Omental fat pad (tissue), 4 donors: ENCODE data around the gene LIN9. TPM values are rescaled to one million over a fixed set of nuclear protein-coding genes. Genes with fewer than 3 reads are reported as not detected.
"Not testable (repeated sequence)": the region's sequence is repeated elsewhere in the genome, so short reads cannot be mapped to it uniquely, and the experiment has no call there.

Experiments used
- ATAC-seq: fragments of 150-250 bp; one replicate; pipeline ENCODE4 v1.9.1; 2016; ENCODE audit warnings: mild to moderate bottlenecking, moderate library complexity; ENCODE audit not compliant: low FRiP score
- DNase-seq: peaks from one replicate; pipeline ENCODE4 v3.0.0-alpha.2; 2019; ENCODE audit warnings: low spot score
- total RNA-seq, 4 donors: library from RNA; depleted of rRNA; stranded (reverse); fragments of >200 nt; gene quantifications; one replicate each; pipeline ENCODE4 v1.1.0, GENCODE V29; 2016
- TF ChIP-seq, protein P1 (sequence below), 3 donors: fragments of 450-650 bp; IDR thresholded peaks; one replicate each; pipeline ENCODE4 v1.5.1; 2016 to 2017; ENCODE audit warnings: antibody characterized with exemption in 3 of 3, mild to moderate bottlenecking in 3 of 3, moderate library complexity in 2 of 3

Gene LIN9
- total RNA-seq, 4 donors from 2014 or later, result 1.6 to 6.0 (median 2.3) TPM

DNA sequence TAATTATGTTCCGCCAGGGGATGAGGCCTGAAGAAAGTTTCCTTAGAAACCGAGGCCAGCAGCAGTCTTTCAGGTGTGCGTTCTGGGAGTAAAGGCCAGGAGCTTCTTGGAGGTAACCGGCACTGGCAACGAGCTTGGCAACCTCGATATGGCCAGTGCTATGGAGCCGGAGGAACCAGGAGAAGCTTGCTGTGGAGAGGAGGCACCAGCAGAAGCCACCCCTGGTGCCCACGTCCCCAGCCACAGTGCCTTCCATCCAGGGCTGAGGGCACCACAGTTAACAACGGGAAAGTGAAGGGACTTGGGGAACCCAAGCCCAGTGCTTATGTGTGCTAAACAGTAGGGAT lies 41.5 kb upstream of the LIN9 start:
- TF ChIP-seq, protein P1, sequence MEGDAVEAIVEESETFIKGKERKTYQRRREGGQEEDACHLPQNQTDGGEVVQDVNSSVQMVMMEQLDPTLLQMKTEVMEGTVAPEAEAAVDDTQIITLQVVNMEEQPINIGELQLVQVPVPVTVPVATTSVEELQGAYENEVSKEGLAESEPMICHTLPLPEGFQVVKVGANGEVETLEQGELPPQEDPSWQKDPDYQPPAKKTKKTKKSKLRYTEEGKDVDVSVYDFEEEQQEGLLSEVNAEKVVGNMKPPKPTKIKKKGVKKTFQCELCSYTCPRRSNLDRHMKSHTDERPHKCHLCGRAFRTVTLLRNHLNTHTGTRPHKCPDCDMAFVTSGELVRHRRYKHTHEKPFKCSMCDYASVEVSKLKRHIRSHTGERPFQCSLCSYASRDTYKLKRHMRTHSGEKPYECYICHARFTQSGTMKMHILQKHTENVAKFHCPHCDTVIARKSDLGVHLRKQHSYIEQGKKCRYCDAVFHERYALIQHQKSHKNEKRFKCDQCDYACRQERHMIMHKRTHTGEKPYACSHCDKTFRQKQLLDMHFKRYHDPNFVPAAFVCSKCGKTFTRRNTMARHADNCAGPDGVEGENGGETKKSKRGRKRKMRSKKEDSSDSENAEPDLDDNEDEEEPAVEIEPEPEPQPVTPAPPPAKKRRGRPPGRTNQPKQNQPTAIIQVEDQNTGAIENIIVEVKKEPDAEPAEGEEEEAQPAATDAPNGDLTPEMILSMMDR (IDR thresholded peaks at IDR 0.05), result no peak
- ATAC-seq (no peak), DNase-seq (no peak)

DNA sequence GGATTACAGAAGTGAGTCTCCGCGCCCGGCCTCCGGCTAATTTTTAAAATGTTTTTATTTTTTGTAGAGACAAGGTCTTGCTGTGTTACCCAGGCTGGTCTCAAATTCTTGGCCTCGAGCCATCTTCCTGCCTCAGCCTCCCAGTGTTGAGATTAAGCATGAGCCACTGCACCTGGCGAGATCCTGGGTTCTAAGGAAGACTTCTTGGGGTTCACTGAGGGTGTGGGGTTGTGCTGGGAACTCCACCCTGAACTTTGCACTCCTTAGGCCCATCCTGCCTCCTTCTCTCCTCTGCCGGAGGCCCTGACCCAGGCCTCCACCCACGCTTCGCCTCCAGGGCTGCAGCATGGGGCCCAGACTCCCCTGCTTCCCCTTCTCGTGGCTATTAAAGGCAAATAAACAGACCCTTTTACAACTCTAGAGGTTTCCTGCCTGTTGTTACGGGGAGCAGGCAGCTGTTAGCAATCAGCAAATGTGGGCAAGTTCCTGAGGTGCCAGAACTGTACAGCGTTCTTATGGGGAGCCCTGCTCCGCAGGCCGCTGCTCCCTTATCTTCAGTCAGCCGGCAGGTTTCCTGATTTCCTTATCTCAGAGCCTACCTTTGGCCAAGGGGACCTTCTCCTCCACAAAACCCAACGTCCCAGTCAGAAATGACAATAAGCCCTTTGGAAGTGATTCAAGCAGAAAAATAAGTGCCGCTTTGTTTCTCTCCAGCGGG lies 41.0 kb upstream of the LIN9 start:
- ATAC-seq, result no peak

DNA sequence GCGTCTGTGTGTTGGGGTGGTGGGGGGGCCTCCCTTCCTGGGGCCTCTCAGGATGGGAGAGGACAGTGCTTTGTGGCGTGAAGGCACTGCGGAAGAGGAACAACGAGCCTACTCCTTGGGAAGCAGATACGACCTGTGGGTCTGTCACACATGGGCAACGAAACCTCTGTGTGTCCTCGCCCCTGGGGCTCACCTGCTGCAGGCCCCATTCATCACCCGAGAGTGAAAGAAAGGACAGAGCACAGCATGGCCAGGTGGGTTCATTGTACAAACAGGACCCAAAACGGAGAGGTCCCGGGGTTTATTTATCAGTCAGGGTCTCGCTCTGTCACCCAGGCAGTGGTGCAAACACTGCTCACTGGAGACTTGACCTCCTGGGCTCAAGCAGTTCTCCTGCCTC lies 40.1 kb upstream of the LIN9 start:
- DNase-seq (no peak), ATAC-seq (no peak)
- TF ChIP-seq, protein P1 (IDR thresholded peaks at IDR 0.05), result no peak

More for the DNA sequence above, 41.0 kb upstream of the LIN9 start:
- no peak for DNase-seq
- TF ChIP-seq, protein P1 (IDR thresholded peaks at IDR 0.05), result no peak

DNA sequence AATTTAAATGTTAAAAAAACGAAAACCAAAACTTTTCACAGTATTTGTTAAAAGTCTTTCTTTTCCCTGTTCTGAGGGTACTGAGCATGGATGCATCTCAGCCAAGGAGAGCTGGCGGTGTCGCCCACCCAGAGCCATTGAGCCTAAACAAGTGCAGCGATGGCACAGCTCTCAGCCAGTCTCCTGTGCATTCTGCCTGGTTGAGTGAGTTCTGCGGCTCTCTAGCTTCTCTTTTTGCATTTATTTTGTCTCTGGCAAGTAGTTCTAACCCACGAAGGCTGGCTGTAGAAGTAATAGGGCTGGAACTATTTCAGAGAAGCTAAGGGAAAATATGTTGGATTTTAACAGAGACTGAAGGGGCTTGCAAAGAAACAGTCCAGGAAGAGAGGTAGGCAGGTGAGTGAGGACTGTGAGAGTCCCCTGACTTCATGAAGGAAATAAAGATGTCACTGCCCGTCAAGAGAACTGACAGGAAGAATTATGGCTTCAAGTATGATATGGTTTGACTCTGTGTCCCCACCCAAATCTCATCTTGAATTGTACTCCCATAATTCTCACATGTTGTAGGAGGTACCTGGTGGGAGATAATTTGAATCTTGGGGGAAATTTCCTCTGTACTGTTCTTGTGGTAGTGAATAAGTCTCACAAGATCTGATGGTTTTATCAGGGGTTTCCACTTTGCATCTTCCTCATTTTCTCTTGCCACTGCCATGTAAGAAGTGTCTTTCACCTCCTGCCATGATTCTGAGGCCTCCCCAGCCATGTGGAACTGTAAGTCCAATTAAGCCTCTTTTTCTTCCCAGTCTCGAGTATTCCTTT lies 35.7 kb upstream of the LIN9 start:
- DNase-seq, result no peak
- no peak for ATAC-seq
- TF ChIP-seq, protein P1 (IDR thresholded peaks at IDR 0.05), result no peak

DNA sequence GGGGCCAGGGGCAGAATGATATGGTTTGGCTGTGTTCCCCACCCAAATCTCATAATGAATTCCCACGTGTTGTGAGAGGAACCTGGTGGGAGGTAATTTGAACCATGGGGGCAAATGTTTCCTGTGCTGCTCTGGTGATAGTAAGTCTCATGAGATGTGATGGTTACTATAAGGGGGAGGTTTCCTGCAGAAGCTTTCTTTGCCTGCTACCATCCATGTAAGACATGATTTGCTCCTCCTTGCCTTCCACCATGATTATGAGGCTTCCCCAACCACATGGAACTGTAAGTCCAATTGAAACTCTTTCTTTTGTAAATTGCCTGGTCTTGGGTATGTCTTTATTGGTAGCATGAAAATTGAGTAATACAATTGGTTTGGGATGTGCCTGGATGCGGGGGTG lies 33.7 kb upstream of the LIN9 start:
- no peak for ATAC-seq
- no peak for DNase-seq
- TF ChIP-seq, protein P1 (IDR thresholded peaks at IDR 0.05), result no peak

DNA sequence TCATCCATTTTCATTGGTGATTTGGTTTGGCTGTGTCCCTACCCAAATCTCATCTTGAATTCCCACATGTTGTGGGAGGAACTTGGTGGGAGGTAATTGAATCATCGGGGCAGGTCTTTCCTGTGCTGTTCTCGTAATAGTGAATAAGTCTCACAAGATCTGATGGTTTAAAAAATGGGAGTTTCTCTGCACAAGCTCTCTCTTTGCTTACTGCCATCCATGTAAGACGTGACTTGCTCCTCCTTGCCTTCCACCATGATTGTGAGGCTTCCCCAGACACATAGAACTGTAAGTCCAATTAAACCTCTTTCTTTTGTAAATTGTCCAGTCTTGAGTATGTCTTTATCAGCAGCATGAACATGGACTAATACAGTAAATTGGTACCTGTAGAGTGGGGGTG lies 31.1 kb upstream of the LIN9 start:
- not testable (repeated sequence) for DNase-seq, ATAC-seq

DNA sequence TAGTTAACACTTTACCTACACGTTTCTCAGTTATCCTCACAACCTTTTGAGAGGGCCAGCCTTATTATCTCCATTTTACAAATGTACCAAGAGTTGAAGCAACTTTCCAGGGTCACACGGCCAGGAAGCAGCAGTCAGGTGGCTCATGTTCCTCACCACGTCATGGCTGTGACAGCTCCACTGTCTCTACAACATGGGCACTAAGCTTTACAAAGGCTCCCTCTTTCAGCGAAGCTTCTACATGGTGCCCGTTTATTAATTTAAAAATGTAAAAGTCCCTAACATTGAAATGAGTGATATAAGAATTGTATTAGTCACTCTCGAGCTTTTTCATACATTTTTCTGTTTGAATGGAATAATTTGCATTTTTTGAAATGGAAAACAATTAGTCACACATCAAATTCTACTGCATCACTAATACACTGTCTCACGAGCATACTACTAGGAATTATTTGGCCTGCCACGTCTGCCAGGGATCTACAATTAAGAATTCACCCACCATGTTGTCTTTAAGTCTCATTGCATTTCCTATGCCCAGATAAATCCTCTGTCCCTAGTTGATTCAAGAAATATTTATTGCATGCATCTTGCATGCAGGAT lies 28.4 kb upstream of the LIN9 start:
- TF ChIP-seq, protein P1 (IDR thresholded peaks at IDR 0.05), result no peak
- ATAC-seq, result no peak

More for the DNA sequence above, 28.4 kb upstream of the LIN9 start:
- no peak for DNase-seq
